GM19468 (cell line): Measurements from ENCODE around the gene SHB.

ENCODE experiments used
- ATAC-seq: cut with Tn5 transposase; IDR thresholded peaks from one replicate; pipeline ENCODE4 v1.9.1; 2021; ENCODE audit warnings: mild to moderate bottlenecking, moderate library complexity, moderate number of reproducible peaks; ENCODE audit not compliant: unreplicated experiment; ENCODE audit errors: extremely low read depth

The SHB gene

GRCh38 chr9:38044706-38045105, 24.3 kb downstream of the SHB start:
- ATAC-seq, result no peak

- no peak for ATAC-seq
Measured at GRCh38 chr9:38043931-38044623, 24.9 kb downstream of the SHB start.

DNA sequence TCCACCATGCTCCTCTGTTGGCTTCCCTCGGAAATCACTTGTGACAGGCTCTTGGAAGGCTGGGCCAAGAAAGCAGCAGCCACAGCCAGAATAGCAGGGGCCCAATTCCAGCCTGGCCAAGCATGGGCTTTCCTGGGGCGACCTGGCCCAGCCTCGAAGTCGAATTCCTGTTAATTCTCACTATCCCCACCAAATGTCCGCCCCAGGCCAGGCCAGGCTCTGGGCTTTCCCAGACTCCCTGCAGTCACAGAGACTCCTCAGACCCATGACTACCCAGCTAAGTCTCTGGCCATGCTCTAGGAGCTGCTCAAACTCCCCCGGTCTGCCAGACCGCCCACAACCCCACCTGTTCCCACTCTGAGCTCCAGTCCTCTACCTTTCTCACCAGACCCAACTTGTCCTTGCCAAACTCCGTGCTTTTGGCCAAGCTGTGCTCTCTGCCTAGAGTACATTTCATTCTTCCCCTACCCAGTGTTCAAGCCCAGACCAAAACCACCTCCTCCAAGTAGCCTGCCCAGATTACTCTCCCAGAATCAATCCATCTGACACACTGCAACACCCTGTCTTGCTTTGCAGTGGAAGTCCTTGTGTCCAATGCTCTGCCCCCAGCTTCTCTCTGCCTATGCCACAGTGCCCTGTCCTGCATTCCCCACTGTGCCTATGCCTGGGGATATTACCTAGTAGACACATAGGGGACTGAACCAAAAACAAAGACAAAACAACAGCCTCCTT, 26.2 kb downstream of the SHB start:
- no peak for ATAC-seq

GRCh38 chr9:38041564-38042243, 27.3 kb downstream of the SHB start:
- ATAC-seq, result no peak

- ATAC-seq, result no peak
Measured at GRCh38 chr9:38039907-38040682, 28.9 kb downstream of the SHB start.

DNA sequence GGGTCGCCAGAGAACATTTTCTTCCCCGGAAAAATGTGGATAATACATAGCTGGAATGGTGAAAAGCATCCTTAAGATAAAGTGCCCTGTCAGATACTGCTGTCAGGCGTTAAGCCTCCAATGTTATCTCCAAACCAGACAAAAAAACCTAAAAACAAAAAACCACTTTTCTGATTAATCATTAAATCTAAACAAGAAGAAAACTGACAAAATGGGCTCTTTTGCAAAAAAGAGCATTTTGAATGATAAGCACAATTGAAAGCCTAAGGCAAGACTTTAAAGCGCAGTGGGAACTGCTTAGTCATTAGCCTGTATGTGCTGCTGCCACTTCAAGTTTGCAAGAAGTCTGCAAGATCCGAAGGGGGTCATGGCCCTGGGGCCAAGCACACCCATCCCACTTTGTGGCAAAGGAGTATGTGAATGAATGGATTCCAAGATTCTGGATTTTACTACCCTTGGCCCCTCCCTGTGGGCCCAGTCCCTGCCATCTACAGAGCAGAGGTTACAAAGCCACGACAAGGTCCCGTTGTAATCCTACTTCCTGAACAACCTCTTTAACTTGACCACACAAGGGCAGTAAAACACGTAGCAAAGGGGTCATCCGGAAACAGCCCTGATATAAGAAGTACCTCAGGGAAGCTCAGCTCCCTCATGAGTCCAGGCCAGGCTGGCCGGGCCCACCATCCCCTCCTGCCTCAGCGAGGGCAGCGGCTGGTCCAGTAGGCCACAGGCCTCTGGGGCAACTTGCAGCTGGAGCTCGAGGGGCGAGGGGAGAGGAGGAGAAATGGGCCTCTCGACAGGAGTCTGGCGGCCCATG, 29.7 kb downstream of the SHB start:
- ATAC-seq, result no peak

- ATAC-seq, result no peak
Measured at GRCh38 chr9:38038307-38039089, 30.5 kb downstream of the SHB start.

GRCh38 chr9:38037981-38038306, 31.1 kb downstream of the SHB start:
- ATAC-seq, result no peak

DNA sequence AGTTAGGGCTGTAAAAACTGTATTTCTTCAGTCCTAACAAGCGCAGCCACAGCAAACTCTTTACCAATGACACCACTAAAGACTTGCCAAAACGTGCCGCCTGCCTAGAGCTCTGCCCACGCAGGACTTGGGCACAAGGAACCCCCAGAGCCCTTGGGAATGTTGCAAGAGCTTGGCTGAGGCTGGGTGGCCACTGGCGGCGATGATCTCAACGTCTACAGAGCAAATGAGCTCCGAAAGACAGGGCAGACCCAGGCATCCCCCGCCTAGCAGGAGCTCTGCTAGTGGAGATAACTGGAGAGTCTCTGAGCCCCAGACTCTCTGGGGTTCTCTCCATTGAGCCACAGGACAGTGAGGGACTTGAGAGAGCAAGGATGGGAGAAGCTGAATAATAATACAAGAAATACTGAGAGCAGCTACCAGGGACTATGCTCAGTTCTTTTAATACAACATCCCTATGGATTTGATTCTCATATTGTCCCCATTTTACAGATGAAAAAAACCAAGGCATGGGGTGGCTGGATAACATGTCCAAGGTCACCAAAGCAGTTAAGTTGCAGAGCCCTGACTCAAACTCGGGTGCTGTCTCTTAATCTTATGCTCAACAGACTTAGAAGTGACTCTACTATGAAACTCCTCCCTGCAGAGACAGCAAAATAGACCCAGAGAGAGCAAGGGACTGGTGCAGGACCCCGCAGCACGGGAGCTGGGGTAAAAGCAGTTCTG, 32.5 kb downstream of the SHB start:
- no peak for ATAC-seq

GRCh38 chr9:38035873-38036272, 33.2 kb downstream of the SHB start:
- ATAC-seq, result no peak

GRCh38 chr9:38033941-38034340, 35.1 kb downstream of the SHB start:
- ATAC-seq, result no peak

- ATAC-seq, result no peak
Measured at GRCh38 chr9:38032266-38033110, 36.5 kb downstream of the SHB start.

DNA sequence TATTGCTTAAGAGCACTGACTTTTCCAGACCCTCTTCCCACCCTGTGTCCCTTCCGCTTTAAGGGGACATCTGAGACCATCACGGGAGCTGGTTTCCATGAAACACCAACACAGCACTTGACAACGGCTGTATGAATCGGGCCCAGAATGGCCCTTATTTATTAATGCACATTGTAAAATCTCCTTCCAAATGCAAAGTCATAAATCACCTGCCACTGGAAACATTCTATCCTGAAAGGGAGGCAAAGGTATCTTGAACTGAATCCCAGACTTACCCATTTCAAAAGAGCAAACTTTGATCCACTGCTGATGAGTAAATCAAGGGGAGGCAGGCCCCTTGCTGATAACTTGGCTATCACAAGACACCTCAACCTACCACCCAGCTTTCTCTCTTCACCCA, 37.4 kb downstream of the SHB start:
- ATAC-seq, result no peak

GRCh38 chr9:38030658-38031057, 38.4 kb downstream of the SHB start:
- no peak for ATAC-seq

DNA sequence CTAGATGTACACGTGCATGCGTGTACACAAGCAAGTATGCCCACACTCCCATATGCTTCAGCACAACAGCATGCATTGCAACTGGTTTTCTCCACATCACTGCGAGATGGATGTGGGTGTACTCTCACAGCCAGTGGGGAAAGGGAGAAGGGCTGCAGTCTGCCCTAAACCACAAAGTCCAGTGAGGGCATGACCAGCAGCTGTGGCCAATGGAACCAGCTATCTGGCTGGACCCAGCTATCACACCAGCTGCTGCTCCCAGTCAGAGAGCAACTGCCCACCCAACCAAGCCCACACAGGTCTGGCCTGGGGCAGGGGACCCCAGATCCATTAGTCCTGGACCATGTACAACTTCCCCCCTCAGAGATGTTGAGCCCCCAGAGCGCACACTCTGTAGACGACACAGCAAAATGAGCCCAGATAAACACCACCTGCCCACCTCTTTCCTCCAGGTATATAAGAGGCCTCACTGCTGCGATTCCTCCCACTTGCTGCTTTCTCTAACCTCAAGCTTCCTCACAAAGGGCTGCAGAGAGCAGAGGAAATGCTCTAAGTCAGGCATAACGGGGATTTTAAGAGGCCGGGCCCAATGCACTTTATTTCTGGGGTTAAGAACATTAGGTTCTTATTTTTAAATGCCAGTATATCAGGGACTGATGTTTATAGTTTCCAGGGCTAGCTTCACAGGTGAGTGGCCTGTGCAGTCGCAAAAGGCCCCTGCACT, 39.0 kb downstream of the SHB start:
- ATAC-seq, result no peak

DNA sequence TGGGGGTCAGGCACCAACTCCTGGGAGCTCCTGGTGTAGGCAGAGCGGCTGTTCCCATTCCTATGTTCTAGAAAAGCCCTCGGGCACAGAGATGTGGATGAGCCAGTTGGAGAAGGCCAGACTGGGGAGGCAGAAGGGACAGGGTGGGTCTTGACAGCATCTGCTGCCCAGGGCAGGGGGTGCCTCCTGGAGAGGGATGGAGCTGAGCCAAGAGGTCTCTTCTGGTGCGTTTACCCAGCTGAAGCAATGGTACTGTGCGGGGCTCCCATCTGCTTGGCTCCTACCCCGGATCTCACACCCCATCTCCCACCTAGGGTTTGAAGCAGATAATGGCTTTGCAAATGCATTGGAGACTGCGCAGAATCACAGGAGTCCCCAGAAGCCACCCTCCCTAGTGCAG, 41.3 kb downstream of the SHB start:
- ATAC-seq, result no peak
